WERI-Rb-1 (cell line): Measurements from ENCODE around the gene SGCA.

Experiments
- DNase-seq: peaks from one replicate; pipeline ENCODE4 v3.0.0-alpha.2; 2020
- H3K27ac ChIP-seq: fragments of 250-450 bp; sonication (Bioruptor Pico); 2 replicates; pipeline ENCODE4 v1.5.1; 2020; ENCODE audit warnings: mild to moderate bottlenecking, moderate library complexity
- H3K27me3 ChIP-seq: fragments of 250-450 bp; sonication (Bioruptor Pico); 2 replicates; pipeline ENCODE4 v1.5.1; 2021; ENCODE audit warnings: mild to moderate bottlenecking, low read depth, moderate library complexity; ENCODE audit not compliant: insufficient read depth, severe bottlenecking
- H3K36me3 ChIP-seq: fragments of 250-450 bp; sonication (Bioruptor Pico); 2 replicates; pipeline ENCODE4 v1.5.1; 2020; ENCODE audit warnings: mild to moderate bottlenecking, moderate library complexity
- H3K4me3 ChIP-seq: 2 replicates; pipeline ENCODE4 v1.5.1; 2011; ENCODE audit warnings: low read depth, mild to moderate bottlenecking, control low read depth, low read length
- H3K9me3 ChIP-seq: fragments of 250-450 bp; sonication (Bioruptor Pico); 2 replicates; pipeline ENCODE4 v1.5.1; 2021; ENCODE audit warnings: mild to moderate bottlenecking, moderate library complexity; ENCODE audit not compliant: severe bottlenecking
- TF ChIP-seq, protein P1 (sequence below): IDR thresholded peaks from 2 replicates; pipeline ENCODE4 v1.5.1; 2011; ENCODE audit warnings: low read depth, mild to moderate bottlenecking, control low read depth, inconsistent platforms, low read length

SGCA gene

GRCh38 chr17:50174444-50174843 lies 8.6 kb downstream of the SGCA start:
- Histone ChIP-seq H3K27me3 (no peaks in the 10 kb centered on the region), H3K27ac (no peak overlapping the region)
- no peak for DNase-seq

DNA sequence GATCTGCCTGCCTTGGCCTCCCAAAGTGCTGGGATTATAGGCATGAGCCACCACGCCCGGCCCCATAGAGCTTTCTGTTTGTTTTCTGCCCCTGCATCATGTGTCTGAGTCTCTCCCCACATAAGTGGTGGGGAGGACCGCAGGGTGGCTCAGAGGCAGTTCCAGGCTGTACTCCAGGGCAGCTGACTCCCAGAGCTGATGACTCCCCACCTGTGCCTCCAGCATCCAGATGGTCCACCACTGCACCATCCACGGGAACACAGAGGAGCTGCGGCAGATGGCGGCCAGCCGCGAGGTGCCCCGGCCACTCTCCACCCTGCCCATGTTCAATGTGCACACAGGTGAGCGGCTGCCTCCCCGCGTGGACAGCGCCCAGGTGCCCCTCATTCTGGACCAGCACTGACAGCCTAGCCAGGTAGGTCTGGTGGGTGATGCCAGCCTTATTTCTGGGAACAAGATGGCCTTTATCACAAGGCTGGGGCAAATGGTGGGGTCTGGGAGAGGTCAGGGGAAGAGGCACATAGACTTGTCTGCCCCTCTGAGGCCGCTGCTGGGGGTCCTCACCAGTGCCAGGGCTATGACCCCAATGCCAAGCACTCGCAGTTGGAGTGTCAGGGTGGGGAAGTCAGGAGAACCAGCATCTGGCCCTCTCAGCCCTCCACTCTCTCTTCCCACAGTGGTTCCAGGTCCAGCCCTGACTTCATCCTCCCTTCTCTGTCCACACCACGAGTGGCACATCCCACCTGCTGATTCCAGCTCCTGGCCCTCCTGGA lies 9.4 kb downstream of the SGCA start:
- H3K27me3 ChIP-seq = no peaks in the 10 kb centered on the region
- H3K9me3 ChIP-seq = no peaks in the 10 kb centered on the region
- no peaks in the 10 kb centered on the region for H3K36me3 ChIP-seq
- TF ChIP-seq, protein P1, sequence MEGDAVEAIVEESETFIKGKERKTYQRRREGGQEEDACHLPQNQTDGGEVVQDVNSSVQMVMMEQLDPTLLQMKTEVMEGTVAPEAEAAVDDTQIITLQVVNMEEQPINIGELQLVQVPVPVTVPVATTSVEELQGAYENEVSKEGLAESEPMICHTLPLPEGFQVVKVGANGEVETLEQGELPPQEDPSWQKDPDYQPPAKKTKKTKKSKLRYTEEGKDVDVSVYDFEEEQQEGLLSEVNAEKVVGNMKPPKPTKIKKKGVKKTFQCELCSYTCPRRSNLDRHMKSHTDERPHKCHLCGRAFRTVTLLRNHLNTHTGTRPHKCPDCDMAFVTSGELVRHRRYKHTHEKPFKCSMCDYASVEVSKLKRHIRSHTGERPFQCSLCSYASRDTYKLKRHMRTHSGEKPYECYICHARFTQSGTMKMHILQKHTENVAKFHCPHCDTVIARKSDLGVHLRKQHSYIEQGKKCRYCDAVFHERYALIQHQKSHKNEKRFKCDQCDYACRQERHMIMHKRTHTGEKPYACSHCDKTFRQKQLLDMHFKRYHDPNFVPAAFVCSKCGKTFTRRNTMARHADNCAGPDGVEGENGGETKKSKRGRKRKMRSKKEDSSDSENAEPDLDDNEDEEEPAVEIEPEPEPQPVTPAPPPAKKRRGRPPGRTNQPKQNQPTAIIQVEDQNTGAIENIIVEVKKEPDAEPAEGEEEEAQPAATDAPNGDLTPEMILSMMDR = no peak
- no peak overlapping the region for H3K4me3 ChIP-seq
- DNase-seq = no peak
- H3K27ac ChIP-seq = no peak overlapping the region

More at GRCh38 chr17:50174444-50174843, 8.6 kb downstream of the SGCA start:
- Histone ChIP-seq H3K36me3 (no peaks in the 10 kb centered on the region), H3K4me3 (no peak overlapping the region), H3K9me3 (no peaks in the 10 kb centered on the region)
- TF ChIP-seq, protein P1 = no peak

DNA sequence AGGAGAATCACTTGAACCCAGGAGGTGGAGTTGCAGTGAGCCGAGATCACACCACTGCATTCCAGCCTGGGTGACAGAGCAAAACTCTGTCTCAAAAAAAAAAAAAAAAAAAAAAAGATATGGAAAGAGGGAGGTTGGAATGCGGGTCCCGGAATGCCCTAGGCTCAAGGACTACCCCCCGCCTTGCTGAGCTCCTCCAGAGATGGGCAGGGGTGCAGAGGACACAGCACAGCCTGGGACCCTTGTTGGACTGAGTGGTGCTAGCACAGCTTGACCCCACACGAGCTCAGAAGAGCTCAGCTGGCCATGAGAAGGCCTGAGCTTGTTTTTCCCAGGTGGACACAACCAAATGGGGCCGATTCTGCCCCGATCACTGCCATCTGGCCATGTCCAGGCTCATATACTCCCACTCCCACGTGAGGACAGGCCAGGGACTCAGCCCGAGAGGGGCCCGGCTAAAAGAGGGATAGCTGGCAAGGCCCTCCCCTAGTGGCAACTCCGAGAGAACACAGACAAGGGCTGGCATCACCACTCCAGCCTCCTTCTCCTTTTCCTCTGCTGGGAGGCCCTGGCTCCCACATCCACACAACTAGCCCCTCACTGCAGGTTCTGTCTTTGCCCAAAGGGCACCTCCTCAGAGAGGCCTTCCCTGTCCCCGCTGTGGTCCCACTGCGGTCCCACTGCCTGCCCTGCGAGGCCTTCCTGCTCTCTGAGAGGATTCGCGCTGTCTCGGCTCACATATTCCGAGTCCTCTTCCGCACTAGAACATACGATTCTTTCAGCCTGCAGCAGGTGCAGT lies 11.0 kb downstream of the SGCA start:
- Histone ChIP-seq H3K27ac (no peak overlapping the region), H3K36me3 (no peaks in the 10 kb centered on the region), H3K27me3 (no peaks in the 10 kb centered on the region), H3K4me3 (no peak overlapping the region), H3K9me3 (no peaks in the 10 kb centered on the region)
- no peak for DNase-seq
- TF ChIP-seq, protein P1 = peak; percentile 51

- TF ChIP-seq, protein P1 = no peak
- no peaks in the 10 kb centered on the region for H3K27me3 ChIP-seq
- peak overlapping the region; percentile 81 for H3K27ac ChIP-seq
- no peaks in the 10 kb centered on the region for H3K36me3 ChIP-seq
- no peak for DNase-seq
- H3K9me3 ChIP-seq = no peaks in the 10 kb centered on the region
- no peak overlapping the region for H3K4me3 ChIP-seq
Observed at GRCh38 chr17:50177476-50177875, 11.7 kb downstream of the SGCA start.

GRCh38 chr17:50177983-50178834 lies 12.4 kb downstream of the SGCA start:
- H3K4me3 ChIP-seq = peak overlapping the region; percentile 35
- TF ChIP-seq, protein P1 = peak; percentile 89
- peak; percentile 93 for DNase-seq
- H3K27ac ChIP-seq = peak overlapping the region; percentile 81
- H3K36me3 ChIP-seq = no peaks in the 10 kb centered on the region
- no peaks in the 10 kb centered on the region for H3K9me3 ChIP-seq
- no peaks in the 10 kb centered on the region for H3K27me3 ChIP-seq
